H1 (cell line): Measurements from ENCODE around the gene AGBL1.

ENCODE experiments used
- ASH2L ChIP-seq: fragments of 200-600, 300-600 bp; sonication (generic); IDR thresholded peaks from one replicate; pipeline ENCODE4 v1.7.1; 2017; ENCODE audit warnings: low read length
- BCL11A ChIP-seq, 2 experiments: IDR thresholded peaks; one replicate each; pipeline ENCODE4 v1.6.1; 2011; ENCODE audit warnings: low read depth in 2 of 2, low read length in 2 of 2, mild to moderate bottlenecking in 2 of 2
- CBX8 ChIP-seq: fragments of 300-800, 300-1000 bp; sonication (generic); IDR thresholded peaks from 2 replicates; pipeline ENCODE4 v1.7.1; 2016; ENCODE audit warnings: low read depth, low read length, borderline replicate concordance
- CEBPB ChIP-seq: IDR thresholded peaks from 2 replicates; pipeline ENCODE4 v1.6.1; 2012; ENCODE audit warnings: low read depth, low read length
- EZH2 ChIP-seq: fragments of 200-600 bp; sonication (generic); IDR thresholded peaks from 2 replicates; pipeline ENCODE4 v1.7.1; 2012; ENCODE audit warnings: low read depth, mild to moderate bottlenecking, moderate library complexity, low read length, inconsistent platforms; ENCODE audit not compliant: severe bottlenecking
- GABPA ChIP-seq: IDR thresholded peaks from 2 replicates; pipeline ENCODE4 v1.6.1; 2011; ENCODE audit warnings: mild to moderate bottlenecking, low read length, moderate library complexity, borderline replicate concordance; ENCODE audit not compliant: insufficient read depth
- JUN ChIP-seq: IDR thresholded peaks from 2 replicates; pipeline ENCODE4 v1.6.1; 2011; ENCODE audit warnings: low read depth, mild to moderate bottlenecking, improper control_type of control experiment, low read length
- JUND ChIP-seq: IDR thresholded peaks from 2 replicates; pipeline ENCODE4 v1.6.1; 2011; ENCODE audit warnings: mild to moderate bottlenecking, improper control_type of control experiment, low read length
- POLR2AphosphoS5 ChIP-seq: IDR thresholded peaks from 2 replicates; pipeline ENCODE4 v1.6.1; 2011; ENCODE audit warnings: low read depth, low read length
- RAD21 ChIP-seq, 2 experiments: IDR thresholded peaks in 1 of 2; conservative IDR thresholded peaks in 1 of 2; 2 replicates each; pipeline ENCODE4 v1.6.1; 2011; ENCODE audit warnings: low read depth in 2 of 2, low read length in 2 of 2, improper control_type of control experiment in 1 of 2, inconsistent platforms in 1 of 2, mild to moderate bottlenecking in 1 of 2, moderate library complexity in 1 of 2
- TF ChIP-seq, protein P1 (sequence below), 3 experiments: IDR thresholded peaks; 1 replicate in 2 of 3; 2 replicates in 1 of 3; pipeline versions ENCODE4 v1.5.1 to v1.6.1; 2011; ENCODE audit warnings: low read length in 3 of 3, mild to moderate bottlenecking in 3 of 3, inconsistent platforms in 2 of 3, low read depth in 1 of 3, moderate library complexity in 1 of 3; ENCODE audit not compliant: insufficient read depth in 1 of 3; ENCODE audit errors: control extremely low read depth in 1 of 3
- TF ChIP-seq, protein P2 (sequence below): IDR thresholded peaks from 2 replicates; pipeline ENCODE4 v1.6.1; 2012; ENCODE audit warnings: low read length, inconsistent platforms
- TF ChIP-seq, protein P3 (sequence below): IDR thresholded peaks from 2 replicates; pipeline ENCODE4 v1.6.1; 2012; ENCODE audit warnings: inconsistent platforms
- TF ChIP-seq, protein P4 (sequence below): IDR thresholded peaks from 2 replicates; pipeline ENCODE4 v1.6.1; 2011; ENCODE audit warnings: low read length, improper control_type of control experiment

DNA sequence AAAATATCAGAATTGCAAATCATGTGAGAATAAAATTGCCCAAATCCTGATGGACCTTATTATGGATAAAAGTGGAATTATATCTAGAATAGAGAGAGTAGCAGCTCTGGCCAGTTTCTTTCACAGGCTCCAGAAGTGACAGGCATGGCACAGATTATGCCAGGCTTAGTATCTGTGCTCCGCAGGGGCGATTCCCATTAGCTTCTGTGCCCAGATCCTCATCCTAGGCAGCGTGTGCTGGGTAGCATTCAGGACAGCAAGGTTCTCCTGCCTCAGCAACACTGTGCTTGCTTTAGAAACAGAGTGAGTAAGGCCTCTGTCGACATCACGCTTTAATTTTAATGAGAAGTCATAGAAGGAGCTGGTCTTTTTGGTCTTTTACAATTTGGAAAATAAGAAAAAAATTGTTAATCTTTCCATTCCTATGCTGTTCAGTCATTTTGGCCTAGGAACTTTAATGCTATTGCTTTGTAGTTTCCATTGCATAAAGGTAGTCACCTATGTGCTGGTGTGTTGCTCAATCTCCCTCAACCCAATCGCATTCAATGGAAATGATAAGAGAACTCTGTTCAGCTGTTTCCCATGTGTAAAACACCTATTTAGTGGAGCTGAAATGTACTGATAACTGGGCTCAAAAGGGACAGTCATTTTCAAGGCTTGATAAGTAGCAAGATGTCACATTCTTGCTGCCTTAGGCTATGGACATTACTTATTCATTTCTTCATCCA is 770.1 kb downstream of the AGBL1 start:
- TF ChIP-seq, protein P1, sequence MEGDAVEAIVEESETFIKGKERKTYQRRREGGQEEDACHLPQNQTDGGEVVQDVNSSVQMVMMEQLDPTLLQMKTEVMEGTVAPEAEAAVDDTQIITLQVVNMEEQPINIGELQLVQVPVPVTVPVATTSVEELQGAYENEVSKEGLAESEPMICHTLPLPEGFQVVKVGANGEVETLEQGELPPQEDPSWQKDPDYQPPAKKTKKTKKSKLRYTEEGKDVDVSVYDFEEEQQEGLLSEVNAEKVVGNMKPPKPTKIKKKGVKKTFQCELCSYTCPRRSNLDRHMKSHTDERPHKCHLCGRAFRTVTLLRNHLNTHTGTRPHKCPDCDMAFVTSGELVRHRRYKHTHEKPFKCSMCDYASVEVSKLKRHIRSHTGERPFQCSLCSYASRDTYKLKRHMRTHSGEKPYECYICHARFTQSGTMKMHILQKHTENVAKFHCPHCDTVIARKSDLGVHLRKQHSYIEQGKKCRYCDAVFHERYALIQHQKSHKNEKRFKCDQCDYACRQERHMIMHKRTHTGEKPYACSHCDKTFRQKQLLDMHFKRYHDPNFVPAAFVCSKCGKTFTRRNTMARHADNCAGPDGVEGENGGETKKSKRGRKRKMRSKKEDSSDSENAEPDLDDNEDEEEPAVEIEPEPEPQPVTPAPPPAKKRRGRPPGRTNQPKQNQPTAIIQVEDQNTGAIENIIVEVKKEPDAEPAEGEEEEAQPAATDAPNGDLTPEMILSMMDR (IDR thresholded peaks at IDR 0.05; ENCODE audit: control extremely low read depth in 1 of 3, insufficient read depth in 1 of 3, low read depth in 1 of 3, low read length in 3 of 3) = no peak
- TF ChIP-seq, protein P2, sequence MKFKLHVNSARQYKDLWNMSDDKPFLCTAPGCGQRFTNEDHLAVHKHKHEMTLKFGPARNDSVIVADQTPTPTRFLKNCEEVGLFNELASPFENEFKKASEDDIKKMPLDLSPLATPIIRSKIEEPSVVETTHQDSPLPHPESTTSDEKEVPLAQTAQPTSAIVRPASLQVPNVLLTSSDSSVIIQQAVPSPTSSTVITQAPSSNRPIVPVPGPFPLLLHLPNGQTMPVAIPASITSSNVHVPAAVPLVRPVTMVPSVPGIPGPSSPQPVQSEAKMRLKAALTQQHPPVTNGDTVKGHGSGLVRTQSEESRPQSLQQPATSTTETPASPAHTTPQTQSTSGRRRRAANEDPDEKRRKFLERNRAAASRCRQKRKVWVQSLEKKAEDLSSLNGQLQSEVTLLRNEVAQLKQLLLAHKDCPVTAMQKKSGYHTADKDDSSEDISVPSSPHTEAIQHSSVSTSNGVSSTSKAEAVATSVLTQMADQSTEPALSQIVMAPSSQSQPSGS = no peak
- no peak for TF ChIP-seq BCL11A (IDR thresholded peaks at IDR 0.05; ENCODE audit: low read depth in 2 of 2, low read length in 2 of 2)
- no peak for TF ChIP-seq CBX8
- no peak for TF ChIP-seq POLR2AphosphoS5
- TF ChIP-seq CEBPB = no peak
- TF ChIP-seq JUND = no peak
- TF ChIP-seq, protein P3, sequence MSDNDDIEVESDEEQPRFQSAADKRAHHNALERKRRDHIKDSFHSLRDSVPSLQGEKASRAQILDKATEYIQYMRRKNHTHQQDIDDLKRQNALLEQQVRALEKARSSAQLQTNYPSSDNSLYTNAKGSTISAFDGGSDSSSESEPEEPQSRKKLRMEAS = no peak
- TF ChIP-seq EZH2 = no peak
- TF ChIP-seq RAD21 (IDR thresholded peaks at IDR 0.05 in 1 of 2, conservative IDR thresholded peaks at IDR 0.05 in 1 of 2; ENCODE audit: low read depth in 2 of 2, low read length in 2 of 2) = no peak
- TF ChIP-seq, protein P4, sequence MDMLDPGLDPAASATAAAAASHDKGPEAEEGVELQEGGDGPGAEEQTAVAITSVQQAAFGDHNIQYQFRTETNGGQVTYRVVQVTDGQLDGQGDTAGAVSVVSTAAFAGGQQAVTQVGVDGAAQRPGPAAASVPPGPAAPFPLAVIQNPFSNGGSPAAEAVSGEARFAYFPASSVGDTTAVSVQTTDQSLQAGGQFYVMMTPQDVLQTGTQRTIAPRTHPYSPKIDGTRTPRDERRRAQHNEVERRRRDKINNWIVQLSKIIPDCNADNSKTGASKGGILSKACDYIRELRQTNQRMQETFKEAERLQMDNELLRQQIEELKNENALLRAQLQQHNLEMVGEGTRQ = no peak
- TF ChIP-seq JUN = no peak
- no peak for TF ChIP-seq GABPA
- TF ChIP-seq ASH2L = no peak
